ENCODE results near the gene CHD9. TPM values are rescaled to one million over a fixed set of nuclear protein-coding genes. Genes with fewer than 3 reads are reported as not detected.

CHD9 gene
- total and polyA plus RNA-seq, 9 of the 15 experiments (the other 6 are each of a cell fraction or from before 2014, with no cell fraction given), result 29.0 to 69.3 (median 40.6) TPM

GRCh38 chr16:53078765-53079485, 24.1 kb downstream of the CHD9 start (continued):
- TF ChIP-seq DACH1 (IDR thresholded peaks at IDR 0.05; ENCODE audit: partially characterized antibody) (no peak), DLX4 (CRISPR knock-in tag; IDR thresholded peaks at IDR 0.05) (no peak), SAFB (IDR thresholded peaks at IDR 0.05; ENCODE audit: borderline replicate concordance, low read depth, low read length) (no peak)

- Histone ChIP-seq H3K4me2 (ENCODE audit: insufficient read depth, low read length) (no peak overlapping the region), H3K4me1 (replicated peaks in 1 of 2; ENCODE audit: control insufficient read depth in 2 of 2, insufficient read depth in 2 of 2, low read length in 2 of 2) (peaks cover 5 to 50% of the 10 kb centered on the region in 2 experiments; a peak in 3 of 5 replicates), H3K4me3 (no peak overlapping the region), H4K20me1 (replicated peaks; ENCODE audit: control insufficient read depth, insufficient read depth, low read length) (no peaks in the 10 kb centered on the region; the same call in 1 of the 2 replicates), H3K27ac (ENCODE audit: extremely low read depth, low read depth, low read length) (0 out of 3 replicates have a peak overlapping the region, but pooled peaks have one; percentile 28), H3K36me3 (ENCODE audit: control insufficient read depth, insufficient read depth, low read length) (peaks cover 14% of the 10 kb centered on the region; the same call in 2 of the 3 replicates), H3K9me1 (ENCODE audit: control insufficient read depth, insufficient read depth, low read length) (no peaks in the 10 kb centered on the region), H3K27me3 (ENCODE audit: control insufficient read depth in 2 of 2, insufficient read depth in 2 of 2, low read length in 2 of 2) (no peaks in the 10 kb centered on the region), H3K9ac (ENCODE audit: insufficient read depth in 1 of 2, low read depth in 2 of 2, low read length in 2 of 2) (no peak overlapping the region), H3K9me3 (replicated peaks; ENCODE audit: control insufficient read depth, insufficient read depth, low read depth, low read length) (no peaks in the 10 kb centered on the region; the same call in 1 of the 2 replicates), H3K79me2 (ENCODE audit: control insufficient read depth, insufficient read depth, low read length) (peaks cover 76% of the 10 kb centered on the region), H2AFZ (ENCODE audit: low read depth, low read length) (no peak overlapping the region)
- WGBS (ENCODE audit: insufficient coverage, low coverage, missing lambda C conversion rate), result 69% methylated on average over 8 of the region's 8 CpGs
- ATAC-seq (peak; percentile 12; the same call in 1 of the 3 replicates), DNase-seq (ENCODE audit: extremely low read depth in 1 of 4, low spot score in 3 of 4) (no peak), FAIRE-seq (no peak)
- ChIA-PET CTCF (ENCODE audit: low intra/inter-chr PET ratio) (no interaction called here), POLR2A (interaction anchor here (0.6 to 1.7 kb wide), 2 partner anchors 12 to 25 kb away, joined by 3 to 7 read pairs; no protein-coding TSS in a partner anchor)
- intact Hi-C loops (cut with micrococcal nuclease) (no loop called here), in situ Hi-C loops (cut with MboI) (no loop called here)
- BruUV-seq (replicated peaks), result no TSS peak
- TF ChIP-seq THRB (CRISPR knock-in tag; conservative IDR thresholded peaks at IDR 0.05), result no peak
- no peak for TF ChIP-seq NR2C2 (CRISPR knock-in tag; IDR thresholded peaks at IDR 0.05)
- TF ChIP-seq NR2C2 (tag; IDR thresholded peaks at IDR 0.05), result no peak
- TF ChIP-seq NFIC (IDR thresholded peaks at IDR 0.05), result no peak
- TF ChIP-seq ATF6 (CRISPR knock-in tag; IDR thresholded peaks at IDR 0.05), result no peak
- no peak for TF ChIP-seq NFATC3 (IDR thresholded peaks at IDR 0.05)
- no peak for TF ChIP-seq FOXO4 (CRISPR knock-in tag; IDR thresholded peaks at IDR 0.05)
- no peak for TF ChIP-seq THAP12 (CRISPR knock-in tag; IDR thresholded peaks at IDR 0.05)
Observed at GRCh38 chr16:53080345-53081031, 25.7 kb downstream of the CHD9 start.
